Mesodermal cell (in vitro differentiated cells): ENCODE data around the gene TMEM248.
"Not testable (repeated sequence)": the region's sequence is repeated elsewhere in the genome, so short reads cannot be mapped to it uniquely, and the experiment has no call there.

ENCODE experiments used
- H3K27ac ChIP-seq: 2 replicates; pipeline ENCODE4 v1.7.0; 2013; ENCODE audit warnings: mild to moderate bottlenecking, low read depth, low read length, moderate library complexity; ENCODE audit not compliant: severe bottlenecking
- H3K36me3 ChIP-seq: 2 replicates; pipeline ENCODE4 v1.7.1; 2013; ENCODE audit warnings: mild to moderate bottlenecking, low read length, moderate library complexity; ENCODE audit not compliant: control insufficient read depth, insufficient read depth
- H3K4me1 ChIP-seq: one replicate; pipeline ENCODE4 v1.7.1; 2013; ENCODE audit warnings: mild to moderate bottlenecking, low read length; ENCODE audit not compliant: insufficient read depth, control insufficient read depth, poor library complexity, severe bottlenecking
- H3K4me3 ChIP-seq: 2 replicates; pipeline ENCODE4 v1.7.0; 2013; ENCODE audit warnings: low read length, control low read depth, mild to moderate bottlenecking; ENCODE audit not compliant: insufficient read depth, poor library complexity, severe bottlenecking; ENCODE audit errors: extremely low read depth
- H3K9me3 ChIP-seq: 2 replicates; pipeline ENCODE4 v1.7.1; 2013; ENCODE audit warnings: mild to moderate bottlenecking, low read length, moderate library complexity; ENCODE audit not compliant: control insufficient read depth
- WGBS, 2 experiments: methylation state at CpG; one replicate each; pipeline ENCODE4 v1.1.5; 2013; ENCODE audit warnings: missing lambda C conversion rate in 2 of 2; ENCODE audit not compliant: insufficient coverage in 2 of 2; 5-methylcytosine and 5-hydroxymethylcytosine counted together

TMEM248 gene

DNA sequence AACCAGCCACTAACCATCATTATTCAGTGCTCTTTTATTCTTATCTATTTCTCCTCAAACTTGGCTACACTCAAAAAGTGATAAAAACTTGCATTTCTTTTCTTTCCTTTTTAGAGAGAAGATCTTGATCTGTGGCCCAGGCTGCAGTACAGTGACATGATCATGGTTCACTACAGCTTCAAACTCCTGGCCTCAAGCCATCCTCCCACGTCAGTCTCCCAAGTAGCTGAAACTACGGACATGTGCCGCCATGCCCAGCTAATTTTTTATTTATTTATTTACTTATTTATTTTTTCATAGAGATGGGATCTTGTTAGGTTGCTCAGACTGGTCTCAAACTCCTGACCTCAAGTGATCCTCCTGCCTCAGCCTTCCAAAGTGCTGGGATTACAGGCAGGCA, 24.6 kb upstream of the TMEM248 start:
- peaks cover 25% of the 10 kb centered on the region for H3K36me3 ChIP-seq
- H3K9me3 ChIP-seq: no peaks in the 10 kb centered on the region
- H3K4me3 ChIP-seq: no peak overlapping the region
- no peaks in the 10 kb centered on the region for H3K4me1 ChIP-seq
- no CpG with 5 or more reads among the region's 3 CpGs for WGBS, 2 experiments
- H3K27ac ChIP-seq: no peak overlapping the region

- no peak overlapping the region for H3K4me3 ChIP-seq
- WGBS, 2 experiments: 92 to 94% methylated on average over 5 to 7 of the region's 7 CpGs
- H3K9me3 ChIP-seq: no peaks in the 10 kb centered on the region
- H3K27ac ChIP-seq: no peak overlapping the region
- peaks cover 20% of the 10 kb centered on the region for H3K36me3 ChIP-seq
- no peaks in the 10 kb centered on the region for H3K4me1 ChIP-seq
Measured at GRCh38 chr7:66899552-66900280, 21.3 kb upstream of the TMEM248 start.

- 91 to 97% methylated on average over 40 to 46 of the region's 47 CpGs for WGBS, 2 experiments
Measured at GRCh38 chr7:66901941-66902843, 18.8 kb upstream of the TMEM248 start.

GRCh38 chr7:66902844-66903180, 18.2 kb upstream of the TMEM248 start:
- Histone ChIP-seq H3K4me3 (no peak overlapping the region), H3K27ac (no peak overlapping the region), H3K4me1 (no peaks in the 10 kb centered on the region), H3K9me3 (no peaks in the 10 kb centered on the region), H3K36me3 (peaks cover 9% of the 10 kb centered on the region)
- 96% methylated on average over 14 to 19 of the region's 19 CpGs for WGBS, 2 experiments

More at GRCh38 chr7:66901941-66902843, 18.8 kb upstream of the TMEM248 start:
- Histone ChIP-seq H3K4me1 (no peaks in the 10 kb centered on the region), H3K27ac (no peak overlapping the region), H3K4me3 (no peak overlapping the region), H3K9me3 (no peaks in the 10 kb centered on the region), H3K36me3 (peaks cover 11% of the 10 kb centered on the region)

- WGBS, 2 experiments: 90 to 97% methylated on average over 32 of the region's 32 CpGs
- peaks cover 9% of the 10 kb centered on the region for H3K36me3 ChIP-seq
- H3K4me3 ChIP-seq: no peak overlapping the region
- no peaks in the 10 kb centered on the region for H3K4me1 ChIP-seq
- H3K27ac ChIP-seq: no peak overlapping the region
- no peaks in the 10 kb centered on the region for H3K9me3 ChIP-seq
Measured at GRCh38 chr7:66903360-66904062, 17.5 kb upstream of the TMEM248 start.

DNA sequence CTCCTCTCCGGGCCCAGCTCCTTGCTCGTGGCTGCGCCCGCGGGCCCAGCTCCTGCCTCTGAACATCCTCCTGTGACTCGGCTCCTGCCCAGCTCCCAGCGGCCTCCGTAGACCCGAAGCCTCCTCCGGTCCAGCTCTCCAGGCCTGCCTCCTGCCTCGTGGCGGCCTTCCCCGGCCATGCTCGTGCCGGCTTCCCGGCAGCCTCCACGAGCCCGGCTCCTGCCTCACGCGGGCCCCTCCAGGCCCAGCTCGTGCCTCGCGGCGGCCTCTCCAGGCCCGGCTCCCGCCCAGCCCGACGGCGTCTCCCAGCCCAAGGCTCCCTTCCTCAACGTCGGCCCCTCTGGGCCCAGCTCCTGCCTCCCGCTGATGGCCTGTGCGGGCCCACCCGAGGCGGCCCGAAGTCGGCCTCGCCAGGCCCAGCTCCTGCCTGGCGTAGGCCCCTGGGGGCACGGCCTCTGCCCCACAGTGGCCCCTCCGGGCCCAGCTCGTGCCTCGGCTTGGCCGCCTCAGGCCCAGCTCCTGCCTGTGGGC, 16.9 kb upstream of the TMEM248 start:
- peaks cover 5% of the 10 kb centered on the region for H3K36me3 ChIP-seq
- WGBS, 2 experiments: 96 to 97% methylated on average over 25 to 44 of the region's 44 CpGs
- H3K27ac ChIP-seq: no peak overlapping the region
- H3K4me3 ChIP-seq: no peak overlapping the region
- no peaks in the 10 kb centered on the region for H3K9me3 ChIP-seq
- H3K4me1 ChIP-seq: no peaks in the 10 kb centered on the region

DNA sequence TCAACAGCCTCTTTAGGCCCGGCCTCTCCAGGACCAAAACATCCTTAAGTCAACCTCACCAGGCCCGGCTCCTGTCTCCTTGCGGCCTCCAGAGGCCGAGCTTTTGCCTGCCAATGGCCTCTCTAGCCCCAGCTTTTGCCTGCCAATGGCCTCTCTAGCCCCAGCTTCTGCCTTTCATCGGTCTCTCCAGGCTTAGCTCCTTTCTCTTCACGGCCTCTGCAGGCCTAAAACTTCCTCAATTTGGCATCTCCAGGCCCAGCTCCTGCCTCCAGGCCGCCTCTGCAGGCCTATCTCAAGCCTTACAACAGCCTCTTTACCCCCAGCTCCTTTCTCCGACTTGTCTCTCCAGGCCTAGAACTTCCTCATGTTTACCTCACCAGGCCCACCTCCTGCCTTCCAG, 15.7 kb upstream of the TMEM248 start:
- no peaks in the 10 kb centered on the region for H3K36me3 ChIP-seq
- no peak overlapping the region for H3K27ac ChIP-seq
- H3K4me1 ChIP-seq: no peaks in the 10 kb centered on the region
- no peak overlapping the region for H3K4me3 ChIP-seq
- no peaks in the 10 kb centered on the region for H3K9me3 ChIP-seq
- 84 to 91% methylated on average over 8 of the region's 8 CpGs for WGBS, 2 experiments

DNA sequence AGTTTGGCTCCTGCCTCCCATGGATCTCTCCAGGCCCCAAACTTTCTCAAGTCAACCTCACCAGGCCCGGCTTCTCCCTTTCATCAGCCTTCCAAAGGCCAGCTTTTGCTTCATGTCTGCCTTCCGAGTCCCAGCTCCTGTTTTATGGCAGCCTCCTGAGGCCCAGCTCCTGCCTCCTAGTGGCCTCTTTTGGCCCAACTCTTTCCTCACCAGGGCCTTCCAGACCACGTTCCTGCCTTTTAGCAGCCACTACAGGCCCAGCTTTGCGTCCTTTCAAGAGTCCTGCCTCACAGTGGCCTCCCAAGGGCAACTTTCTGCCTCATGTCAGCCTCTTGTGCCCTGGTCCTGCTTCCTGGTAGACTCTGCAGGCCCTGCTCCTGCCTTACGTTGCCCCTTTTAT, 15.3 kb upstream of the TMEM248 start:
- Histone ChIP-seq H3K27ac (no peak overlapping the region), H3K4me1 (no peaks in the 10 kb centered on the region), H3K36me3 (no peaks in the 10 kb centered on the region), H3K9me3 (no peaks in the 10 kb centered on the region), H3K4me3 (no peak overlapping the region)
- WGBS, 2 experiments: 88 to 90% methylated on average over 5 of the region's 5 CpGs

GRCh38 chr7:66907731-66908130, 13.3 kb upstream of the TMEM248 start:
- no peak overlapping the region for H3K4me3 ChIP-seq
- 90 to 96% methylated on average over 3 to 4 of the region's 5 CpGs for WGBS, 2 experiments

DNA sequence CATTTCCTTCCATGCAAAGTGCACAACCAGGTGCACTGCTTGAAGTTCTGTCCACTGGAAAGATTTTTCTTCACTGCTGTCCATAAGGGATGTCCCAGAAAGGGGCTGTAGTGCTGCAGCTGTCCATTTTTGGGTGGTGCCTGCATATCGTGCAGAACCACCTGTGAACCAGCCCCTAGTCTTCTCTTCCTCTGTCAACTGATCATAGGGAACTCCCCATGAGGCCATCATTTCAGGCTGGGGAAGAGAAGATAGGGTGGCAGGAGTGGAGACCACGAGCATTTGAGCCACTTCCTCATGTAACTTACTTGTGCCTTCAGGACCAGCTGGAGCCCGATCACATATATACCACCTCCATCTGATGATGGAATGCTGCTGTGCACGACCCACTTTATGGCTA, 12.4 kb upstream of the TMEM248 start:
- H3K27ac ChIP-seq, H3K4me1 ChIP-seq, H3K36me3 ChIP-seq, H3K4me3 ChIP-seq, H3K9me3 ChIP-seq: not testable (repeated sequence)
- WGBS, 2 experiments: 80% methylated on average over 1 to 2 of the region's 4 CpGs

More at GRCh38 chr7:66907731-66908130, 13.3 kb upstream of the TMEM248 start:
- Histone ChIP-seq H3K36me3 (no peaks in the 10 kb centered on the region), H3K4me1 (no peaks in the 10 kb centered on the region), H3K27ac (no peak overlapping the region), H3K9me3 (no peaks in the 10 kb centered on the region)
